Skin of body (tissue), 2 donors: Measurements from ENCODE around the gene TELO2. TPM values are rescaled to one million over a fixed set of nuclear protein-coding genes. Genes with fewer than 3 reads are reported as not detected.
"Not testable (repeated sequence)": the region's sequence is repeated elsewhere in the genome, so short reads cannot be mapped to it uniquely, and the experiment has no call there.

Source experiments
- DNase-seq: peaks from one replicate; lab custom pipeline; 2025; lab: John Stamatoyannopoulos, UW
- total RNA-seq: library from RNA; depleted of rRNA; stranded (reverse); fragments of >200 nt; gene quantifications from one replicate; pipeline ENCODE4 v1.2.3, GENCODE V29; 2014

Gene TELO2
- total RNA-seq, 1 donor from 2014 or later, result 19.4 TPM

- no peak for DNase-seq
Measured at GRCh38 chr16:1457489-1458245, 35.5 kb upstream of the TELO2 start.

DNA sequence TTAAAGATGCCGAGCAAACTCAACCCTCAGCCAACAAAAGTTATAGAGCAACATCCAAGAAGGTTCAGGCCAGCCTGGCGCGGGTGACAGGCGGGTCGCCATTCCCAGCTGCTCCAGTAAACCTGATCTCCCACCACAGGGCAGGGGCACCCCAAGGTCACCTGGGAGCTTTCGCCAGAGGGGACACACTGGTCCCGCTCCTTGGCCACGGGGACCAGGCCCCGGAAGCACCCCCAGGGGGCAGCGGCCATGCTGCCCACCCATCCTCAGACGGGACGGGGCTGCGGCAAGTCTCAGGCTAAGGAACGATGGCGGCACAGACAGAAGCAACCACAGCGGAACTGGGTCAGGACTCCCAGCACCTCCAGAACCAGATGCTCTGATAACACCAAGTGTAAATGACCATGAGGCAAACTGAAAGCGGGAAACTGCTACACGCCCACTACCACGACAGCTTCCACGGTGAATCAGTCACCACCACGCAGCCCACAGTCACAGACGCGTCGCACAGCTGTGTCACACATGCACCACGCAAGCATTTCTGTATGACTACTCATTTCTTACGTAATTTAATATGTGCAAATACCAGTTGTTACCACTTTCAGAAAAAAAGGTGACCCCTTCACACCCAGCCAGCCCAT is 34.7 kb upstream of the TELO2 start:
- no peak for DNase-seq

- DNase-seq, result no peak
Measured at GRCh38 chr16:1458977-1459341, 34.2 kb upstream of the TELO2 start.

- no peak for DNase-seq
Measured at GRCh38 chr16:1459967-1460366, 33.2 kb upstream of the TELO2 start.

DNA sequence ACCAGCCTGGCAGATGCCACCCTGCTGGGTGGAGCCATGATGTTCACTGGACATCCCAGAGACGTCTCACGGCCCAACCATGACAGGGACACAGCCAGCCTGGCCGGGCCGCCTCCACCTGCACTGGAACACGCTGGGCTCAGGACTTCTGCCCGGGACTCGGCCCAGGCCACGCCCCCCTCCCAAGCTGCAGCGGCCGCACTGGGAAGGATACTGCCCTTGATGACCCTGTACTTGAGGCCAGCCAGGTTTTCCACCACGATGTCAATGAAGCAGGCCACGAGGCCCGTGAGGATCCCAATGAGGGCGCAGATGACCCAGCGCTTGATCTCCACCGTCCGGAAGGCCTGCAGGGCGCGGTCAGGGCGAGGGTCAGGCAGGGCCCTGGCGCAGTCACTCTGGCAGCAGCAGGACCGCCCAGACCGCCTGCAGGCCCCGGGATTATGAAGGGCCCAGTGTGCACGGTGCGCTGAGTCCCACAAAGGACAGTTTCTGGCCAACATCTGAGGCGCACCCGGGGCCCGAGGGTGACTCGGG is 32.5 kb upstream of the TELO2 start:
- no peak for DNase-seq

DNA sequence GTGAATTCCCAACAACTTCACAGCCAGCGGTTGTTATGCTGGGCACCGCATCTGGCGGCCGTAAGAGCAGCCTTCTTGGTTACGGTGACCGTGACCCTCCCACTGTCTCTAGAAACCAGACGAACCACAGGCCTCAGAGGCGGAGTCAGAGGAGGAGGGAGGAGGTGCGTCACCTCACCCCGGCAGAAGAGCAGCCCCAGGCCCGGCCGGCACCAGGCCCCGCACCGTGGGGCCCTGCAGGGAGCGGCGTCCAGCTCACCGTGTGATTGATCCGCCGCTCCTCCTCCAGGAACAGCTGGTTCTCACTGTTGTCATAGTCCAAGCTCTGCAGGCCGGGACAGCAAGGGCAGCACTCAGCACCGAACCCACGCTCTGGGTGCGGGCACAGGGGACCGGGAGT is 32.0 kb upstream of the TELO2 start:
- no peak for DNase-seq

GRCh38 chr16:1464196-1464893 is 28.8 kb upstream of the TELO2 start:
- no peak for DNase-seq

DNA sequence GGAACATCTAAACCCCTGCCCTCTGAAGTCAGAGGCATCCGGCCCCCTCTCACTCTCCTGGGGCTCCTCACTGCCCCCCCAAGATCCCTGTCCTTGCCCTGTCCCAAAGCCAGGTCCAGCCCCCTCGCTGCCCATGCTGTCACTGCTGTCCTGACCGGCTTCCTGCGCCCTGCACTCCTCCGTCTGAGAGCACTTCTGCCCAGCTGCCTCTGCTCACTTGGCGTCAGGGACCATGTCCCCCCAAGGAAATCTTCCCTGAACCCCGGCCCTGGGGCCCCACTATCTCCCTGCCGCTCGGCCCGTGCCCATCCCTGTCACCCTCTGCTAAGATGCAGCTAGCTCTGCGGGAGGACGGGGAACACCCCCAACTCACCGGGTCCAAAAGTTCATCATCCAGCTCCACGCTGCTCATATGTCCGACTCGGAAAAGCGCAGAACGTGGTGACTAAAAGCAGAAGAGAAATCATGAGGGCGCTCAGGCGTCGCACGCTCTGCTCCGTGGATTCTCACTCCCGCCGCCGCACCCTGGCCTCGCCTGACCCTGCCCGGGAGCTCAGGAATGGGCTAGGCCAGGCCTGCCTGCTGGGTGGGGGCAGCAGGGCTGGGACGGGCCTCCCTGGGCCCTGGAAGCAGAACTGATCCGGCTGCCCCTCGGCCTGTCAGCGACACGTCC is 28.1 kb upstream of the TELO2 start:
- no peak for DNase-seq

GRCh38 chr16:1465567-1465915 is 27.6 kb upstream of the TELO2 start:
- DNase-seq, result no peak

- DNase-seq, result no peak
Measured at GRCh38 chr16:1466054-1466453, 27.1 kb upstream of the TELO2 start.

- no peak for DNase-seq
Measured at GRCh38 chr16:1466968-1467521, 26.1 kb upstream of the TELO2 start.

DNA sequence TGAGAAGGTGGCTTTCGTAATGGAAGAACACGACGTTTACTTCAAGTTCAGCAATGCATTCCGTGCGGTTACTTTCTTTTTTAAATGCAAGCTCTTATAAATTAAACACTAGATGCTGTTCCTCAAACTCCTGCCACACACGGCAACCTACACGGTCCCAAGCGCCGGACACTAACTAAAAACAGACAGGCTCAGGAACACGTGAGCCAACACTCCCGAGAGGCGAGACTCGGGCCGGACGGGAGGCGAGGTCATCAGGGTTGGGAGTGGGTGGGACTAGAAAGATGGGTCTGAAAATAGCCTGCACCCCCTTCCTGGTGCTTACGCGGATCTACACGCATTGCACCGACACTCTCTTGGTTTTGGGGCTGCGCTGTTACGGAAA is 24.7 kb upstream of the TELO2 start:
- DNase-seq, result no peak

DNA sequence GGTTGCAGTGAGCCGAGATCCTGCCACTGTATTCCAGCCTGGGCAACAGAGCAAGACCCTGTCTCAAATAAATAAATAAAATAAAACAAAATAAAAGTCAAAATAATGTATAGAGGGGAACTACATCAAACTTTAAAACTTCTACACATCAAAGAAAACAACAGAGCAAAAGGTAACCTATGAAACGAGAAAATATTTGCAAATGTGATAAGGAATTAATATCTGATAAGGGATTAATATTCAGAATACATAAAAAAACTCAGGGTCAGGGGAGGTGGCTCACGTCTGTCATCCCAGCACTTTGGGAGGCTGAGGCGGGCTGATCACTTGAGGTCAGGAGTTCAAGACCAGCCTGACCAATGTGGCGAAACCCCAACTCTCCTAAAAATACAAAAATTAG is 24.0 kb upstream of the TELO2 start:
- DNase-seq, result not testable (repeated sequence)

DNA sequence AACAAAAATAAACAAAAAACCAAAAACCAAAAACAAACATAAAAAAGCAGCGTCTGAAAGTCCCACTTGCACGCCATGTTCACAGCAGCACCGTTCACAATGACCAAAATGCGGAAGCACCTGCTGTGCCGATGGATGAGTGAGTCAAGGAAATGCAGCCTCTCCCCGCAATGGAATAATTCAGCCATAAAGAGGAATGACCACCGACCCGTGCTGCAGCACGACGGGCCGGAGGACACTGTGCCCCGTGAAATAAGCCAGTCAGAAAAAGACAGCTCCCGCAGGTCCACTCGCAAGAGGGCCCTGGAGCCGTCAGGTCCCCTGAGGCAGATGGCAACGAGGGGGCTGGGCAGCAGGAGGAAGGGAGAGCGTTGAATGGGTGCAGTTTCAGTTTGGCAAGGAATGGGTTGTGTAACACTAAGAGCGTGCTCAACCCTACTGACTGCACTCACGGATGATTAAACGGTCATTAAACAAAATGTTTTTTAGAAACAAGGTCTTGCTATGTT is 23.4 kb upstream of the TELO2 start:
- no peak for DNase-seq

- DNase-seq, result no peak
Measured at GRCh38 chr16:1470481-1471251, 22.5 kb upstream of the TELO2 start.

- no peak for DNase-seq
Measured at GRCh38 chr16:1471569-1472194, 21.5 kb upstream of the TELO2 start.

GRCh38 chr16:1472974-1473373 is 20.2 kb upstream of the TELO2 start:
- no peak for DNase-seq

DNA sequence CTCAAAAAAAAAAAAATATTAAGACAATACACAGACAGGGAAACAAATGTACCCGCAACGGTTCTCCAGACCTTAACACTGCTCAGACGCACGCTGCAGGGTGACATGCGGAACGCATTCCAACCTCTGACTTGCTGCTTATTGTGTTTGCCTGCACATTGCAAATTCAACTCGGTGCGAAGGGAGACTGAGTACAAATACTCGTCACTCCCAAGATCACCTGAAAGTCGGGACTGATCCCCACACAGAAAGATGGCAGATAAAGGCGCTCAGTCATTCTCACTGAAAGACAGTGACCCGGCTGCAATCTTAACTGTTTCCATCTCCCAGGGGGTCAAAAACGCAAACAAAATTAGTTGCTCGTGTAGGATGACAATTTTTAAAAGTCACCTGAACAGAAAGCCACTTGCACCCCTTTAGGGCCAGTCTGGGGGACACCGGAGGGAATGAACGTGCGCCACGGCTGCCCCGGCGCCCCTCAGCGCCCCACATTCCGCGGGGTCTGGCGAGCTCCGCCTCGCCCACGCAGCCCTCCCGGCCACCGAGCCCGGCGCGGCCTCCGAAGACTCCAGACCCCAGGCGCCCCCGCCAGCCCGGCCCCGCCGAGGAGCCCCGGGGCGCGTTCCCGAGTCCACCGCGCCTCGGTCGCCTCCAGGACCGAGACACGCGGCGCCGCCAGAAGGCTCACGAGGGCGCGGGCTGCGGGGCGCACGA is 18.9 kb upstream of the TELO2 start:
- DNase-seq, result no peak

DNA sequence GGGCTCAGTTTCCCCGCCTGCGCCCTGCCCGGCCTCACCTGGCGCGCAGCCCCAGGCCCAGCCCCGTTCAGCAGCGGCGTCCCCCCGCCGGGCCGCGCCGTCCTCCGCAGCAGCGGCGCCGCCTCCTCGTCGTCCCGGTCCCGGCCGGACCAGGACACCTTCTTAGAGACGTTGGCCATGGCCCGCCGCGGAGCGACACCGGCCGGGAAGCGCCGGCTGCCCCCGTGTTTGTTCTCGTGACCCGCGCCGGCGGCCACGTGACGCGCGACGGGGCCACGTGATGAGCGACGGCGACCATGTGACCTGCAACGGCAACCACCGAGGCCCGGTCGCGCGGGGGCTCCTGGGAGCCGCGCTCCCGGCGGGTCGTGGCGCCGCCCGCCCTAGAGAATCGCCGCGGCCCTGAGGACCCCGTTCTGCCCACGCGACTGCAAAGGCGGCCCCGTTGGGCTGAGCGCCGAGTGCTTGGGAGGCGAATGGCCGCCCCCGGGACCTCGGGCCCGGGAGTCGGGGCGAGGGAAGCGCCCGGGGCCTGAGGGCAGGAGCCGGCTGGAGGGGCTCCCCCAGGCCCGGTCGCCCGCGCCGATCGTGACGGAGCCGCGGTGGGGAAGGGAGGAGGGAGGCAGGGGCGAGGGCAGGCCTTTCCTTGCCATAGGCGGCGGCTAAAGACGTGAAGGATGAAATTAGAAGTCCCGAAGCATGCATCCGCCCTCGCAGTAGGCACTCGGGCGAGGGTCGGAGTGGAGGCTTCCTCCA is 18.2 kb upstream of the TELO2 start, which contains the start of gene CLCN7:
Gene CLCN7 (minus strand): TSS at position 233 of the 756 bp plus-strand sequence. CDS start 54 bp downstream, at position 179.
- DNase-seq, result peak; percentile 46
